NCI-H2171 treated with DMSO at 0.1 percent for 48 hours (cell line): ENCODE results near the gene BIVM.

Experiments
- DNase-seq: peaks from one replicate; lab custom pipeline; 2025; lab: John Stamatoyannopoulos, UW

Gene BIVM

GRCh38 chr13:102788683-102789082 is 10.2 kb upstream of the BIVM start:
- no peak for DNase-seq

DNA sequence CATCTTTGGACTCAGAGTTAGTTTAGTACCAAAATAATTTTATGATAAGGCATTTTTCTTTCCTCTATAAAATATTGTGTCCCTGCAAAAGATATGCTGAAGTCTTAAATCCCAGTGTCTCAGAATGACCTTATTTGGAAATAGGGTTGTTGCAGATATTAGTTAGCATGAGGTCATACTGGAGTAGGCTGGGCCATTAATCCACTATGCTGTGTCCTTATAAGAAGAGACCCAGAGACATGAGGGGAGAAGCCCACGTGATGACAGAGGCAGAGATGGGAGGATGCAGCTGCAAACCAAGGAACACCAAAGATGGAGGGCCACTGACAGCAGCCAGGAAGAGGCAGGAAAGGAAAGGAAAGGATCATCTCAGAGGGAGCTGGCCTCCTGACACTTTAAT is 6.5 kb upstream of the BIVM start:
- no peak for DNase-seq

GRCh38 chr13:102793611-102794355 is 5.1 kb upstream of the BIVM start:
- DNase-seq, result no peak

DNA sequence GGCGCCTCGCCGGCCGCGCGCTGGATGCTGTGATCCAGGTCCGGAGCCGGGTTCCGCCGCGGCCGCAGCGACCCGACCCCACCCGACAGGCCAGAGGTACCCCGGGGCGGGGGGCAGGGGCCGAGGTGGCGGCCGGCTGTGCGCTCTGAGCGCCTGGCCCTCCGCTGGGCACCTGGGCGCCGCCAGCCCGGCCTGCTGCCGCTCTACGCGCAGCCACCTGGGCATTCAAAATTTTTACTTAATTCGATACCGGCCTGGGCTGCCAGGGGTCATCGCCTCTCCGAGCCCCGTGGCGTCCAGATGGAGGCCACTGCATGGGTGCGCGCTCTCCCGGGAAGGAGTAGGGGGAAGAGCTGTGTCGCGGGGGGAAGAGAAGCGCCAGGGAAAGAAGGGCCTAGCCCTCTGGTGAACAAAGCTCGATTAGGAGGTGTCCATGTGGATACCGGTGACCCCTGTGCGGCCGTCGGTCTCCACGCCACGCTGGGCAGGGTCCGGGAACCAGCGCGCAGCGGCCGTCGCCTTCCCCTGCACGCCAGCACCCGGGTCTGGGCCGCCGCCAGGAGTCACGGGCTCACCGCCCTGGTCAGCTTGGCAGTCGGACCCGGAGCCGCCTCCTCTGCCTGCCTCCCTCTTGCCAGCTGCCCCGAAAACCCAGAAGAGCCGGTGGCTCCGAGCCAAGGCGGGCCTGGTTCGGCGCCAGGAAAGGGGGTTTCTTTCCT is 666 bp downstream of the BIVM start:
- no peak for DNase-seq

DNA sequence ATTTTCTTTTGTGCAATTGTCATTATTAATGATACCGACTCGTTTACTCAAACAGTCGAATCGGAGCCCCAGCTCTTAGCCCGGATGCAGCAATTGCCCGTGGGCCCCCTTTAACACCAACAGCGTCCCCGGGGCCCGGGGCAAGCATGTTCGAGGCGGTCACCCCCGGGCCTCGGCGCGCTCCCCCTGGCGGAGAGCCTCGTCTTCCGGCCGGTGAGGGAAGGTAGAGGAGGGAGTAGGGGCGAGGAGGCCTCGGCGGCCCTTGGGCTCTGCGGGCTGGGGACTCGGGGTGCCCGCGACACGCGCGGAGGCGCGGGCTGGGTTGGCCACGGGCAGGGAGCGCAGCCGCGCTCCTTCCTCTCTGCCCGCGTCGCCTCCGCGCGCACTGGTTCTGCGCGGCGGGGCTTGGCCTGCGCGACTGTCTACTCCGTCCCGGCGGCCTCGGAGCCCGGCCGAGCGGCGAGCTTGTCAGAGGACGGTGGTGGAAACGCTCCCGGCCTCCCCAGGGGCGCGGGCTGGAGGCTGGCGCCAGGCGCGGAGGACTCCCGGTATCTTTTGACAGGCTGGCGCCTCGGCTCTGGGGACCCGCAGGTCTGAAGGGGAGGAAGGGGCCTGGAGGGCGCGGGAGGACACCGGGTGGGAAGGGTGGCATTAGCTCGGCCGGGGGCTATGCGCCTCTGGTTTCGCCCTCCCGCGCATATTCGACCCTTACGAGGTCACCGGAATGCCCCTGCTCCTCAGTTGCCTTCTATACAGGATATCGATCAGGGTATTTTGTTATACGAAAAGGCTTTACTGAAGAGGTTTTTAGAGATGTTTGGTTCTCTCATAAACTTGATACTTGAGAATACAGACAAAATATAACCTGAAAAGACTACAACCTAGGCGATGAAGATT is 1.5 kb downstream of the BIVM start:
- DNase-seq, result peak; percentile 73

DNA sequence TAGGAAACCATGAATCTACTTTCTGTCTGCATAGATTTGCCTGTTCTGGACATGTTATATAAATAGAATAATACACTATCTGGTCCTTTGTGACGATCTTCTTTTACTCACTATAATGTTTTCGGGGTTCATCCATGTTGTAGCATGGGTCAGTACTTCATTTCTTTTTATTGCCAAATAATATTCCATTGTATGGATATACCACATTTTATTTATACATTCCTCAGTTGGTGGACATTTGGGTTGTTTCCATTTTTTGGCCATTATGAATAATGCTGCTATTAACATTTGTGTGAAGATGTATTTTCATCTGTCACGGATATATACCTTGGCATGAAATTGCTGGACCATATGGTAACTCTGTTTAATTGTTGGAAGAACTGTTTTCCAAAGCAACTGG is 6.8 kb downstream of the BIVM start:
- no peak for DNase-seq

DNA sequence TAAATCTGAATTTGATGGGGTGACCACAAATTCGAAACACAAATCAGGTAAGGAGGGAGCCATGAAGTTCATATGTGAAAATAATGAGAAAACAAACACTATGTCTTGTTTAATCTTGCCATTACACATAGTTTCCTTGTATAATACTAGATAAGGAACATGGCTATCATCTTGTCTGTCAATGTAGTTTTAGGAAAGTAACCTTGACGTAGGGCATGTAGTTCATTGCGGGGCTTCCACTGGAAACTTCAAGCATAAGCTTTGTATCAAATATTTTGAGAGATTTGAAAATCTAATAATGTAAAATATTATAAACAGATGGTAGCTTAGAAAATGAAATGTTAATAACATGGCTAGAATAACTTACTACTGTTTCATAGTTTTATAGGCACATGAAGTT is 8.8 kb downstream of the BIVM start:
- DNase-seq, result no peak

DNA sequence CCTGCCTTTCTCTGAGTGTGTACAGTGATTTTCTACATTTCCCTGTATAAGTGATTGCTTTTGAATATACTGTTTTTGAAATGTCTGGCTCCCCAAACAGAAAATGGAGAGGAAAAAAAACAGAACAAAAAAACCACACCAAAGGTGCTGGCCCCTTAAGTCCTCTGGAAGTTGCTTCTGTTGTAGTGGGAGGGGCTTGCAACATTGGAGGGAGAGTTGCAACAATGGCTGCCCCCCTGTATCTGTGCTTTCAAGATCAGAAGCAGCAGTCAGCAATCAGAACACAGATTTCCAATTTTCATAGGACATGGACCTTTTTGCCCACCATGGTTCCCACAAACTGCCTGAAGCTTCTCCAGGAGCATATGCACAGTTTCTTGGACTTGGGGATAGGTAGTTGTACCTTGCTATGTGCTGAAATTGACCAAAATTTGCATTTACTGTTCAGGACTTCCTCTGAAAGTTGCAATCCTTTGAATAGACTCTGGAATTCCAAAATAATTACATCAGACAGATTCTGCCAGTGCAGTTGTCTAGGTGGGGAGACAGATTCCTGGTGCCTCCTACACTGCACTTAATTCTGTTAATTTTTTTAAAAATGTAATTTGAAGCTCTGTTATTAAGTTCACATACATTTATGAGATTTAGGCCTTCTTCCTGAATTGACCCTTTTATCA is 13.8 kb downstream of the BIVM start:
- no peak for DNase-seq

GRCh38 chr13:102814025-102814607 is 15.2 kb downstream of the BIVM start:
- DNase-seq, result no peak

DNA sequence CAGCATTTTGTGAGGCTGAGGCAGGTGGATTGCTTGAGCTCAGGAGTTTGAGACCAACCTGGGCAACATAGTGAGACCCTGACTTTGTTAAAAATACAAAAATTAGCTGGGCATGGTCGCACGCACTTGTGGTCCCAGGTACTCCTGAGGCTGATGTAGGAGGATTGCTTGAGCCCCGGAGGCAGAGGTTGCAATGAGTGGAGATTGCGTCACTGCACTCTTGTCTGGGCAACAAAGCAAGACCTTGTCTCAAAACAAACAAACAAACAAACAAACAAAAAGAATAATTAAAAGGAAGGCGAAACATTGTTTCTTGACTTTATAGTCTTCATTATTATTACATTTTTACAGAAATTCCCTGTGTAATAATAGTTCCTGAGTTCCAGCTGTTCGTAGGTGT is 15.9 kb downstream of the BIVM start:
- DNase-seq, result no peak

- DNase-seq, result no peak
Measured at GRCh38 chr13:102815788-102816187, 16.9 kb downstream of the BIVM start.

DNA sequence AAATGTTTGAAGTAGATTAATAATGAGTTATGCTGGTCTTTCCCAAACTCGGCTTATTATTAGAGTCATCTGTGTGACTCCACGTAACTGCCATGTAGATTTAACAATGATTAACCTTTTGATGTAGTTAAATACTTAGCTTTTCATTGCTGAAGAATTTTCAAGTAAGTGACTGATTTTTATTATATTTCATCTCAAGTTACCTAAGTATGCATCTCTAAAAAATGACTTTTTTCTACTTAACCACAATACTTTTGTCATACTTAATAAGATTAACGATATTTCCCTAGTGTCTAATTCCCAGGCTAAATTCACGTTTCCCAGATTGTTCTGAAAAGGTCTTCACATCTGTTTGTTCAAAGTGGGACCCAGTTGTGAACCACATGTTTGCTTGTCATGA is 17.8 kb downstream of the BIVM start:
- no peak for DNase-seq

GRCh38 chr13:102817241-102817640 is 18.3 kb downstream of the BIVM start:
- DNase-seq, result no peak

GRCh38 chr13:102817907-102818306 is 19.0 kb downstream of the BIVM start:
- DNase-seq, result no peak

DNA sequence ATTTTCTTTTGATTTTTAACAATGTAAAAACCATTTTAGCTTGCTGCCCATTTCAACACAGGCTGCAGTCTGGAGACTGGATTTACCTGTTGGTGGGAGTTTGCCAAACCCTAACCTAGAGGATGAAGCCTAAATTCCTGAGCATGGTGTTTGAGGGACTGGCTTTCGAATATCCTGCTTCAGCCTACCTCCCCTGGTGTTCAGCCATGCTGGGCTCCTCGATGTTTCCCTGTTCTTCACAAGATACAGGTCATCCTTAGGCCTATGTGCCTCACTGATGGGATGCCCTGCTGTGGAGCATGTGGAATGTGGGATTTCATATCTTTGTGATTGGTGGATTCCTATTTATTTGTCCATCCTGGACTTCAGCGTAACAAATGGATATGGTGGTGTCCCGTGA is 26.5 kb downstream of the BIVM start:
- no peak for DNase-seq

- DNase-seq, result no peak
Measured at GRCh38 chr13:102825921-102826706, 27.2 kb downstream of the BIVM start.

GRCh38 chr13:102830646-102831045 is 31.7 kb downstream of the BIVM start:
- DNase-seq, result no peak

DNA sequence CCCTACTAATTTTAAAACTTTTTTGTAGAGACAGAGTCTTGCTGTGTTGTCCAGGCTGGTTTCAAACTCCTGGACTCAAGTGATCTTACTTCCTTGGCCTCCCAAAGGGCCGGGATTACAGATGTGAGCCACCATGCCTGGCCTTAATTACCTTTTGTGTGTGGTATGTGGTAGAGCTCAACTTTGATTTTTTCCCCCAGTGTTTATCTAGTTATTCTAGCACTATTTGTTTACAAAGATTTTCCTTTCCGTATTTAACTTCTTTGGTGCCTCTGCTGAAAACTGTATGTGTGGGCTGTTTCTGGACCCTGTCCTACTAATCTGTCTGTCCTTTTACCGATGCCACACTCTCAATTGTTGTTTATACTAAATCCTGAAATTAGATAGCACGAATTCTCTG is 37.6 kb downstream of the BIVM start:
- no peak for DNase-seq

DNA sequence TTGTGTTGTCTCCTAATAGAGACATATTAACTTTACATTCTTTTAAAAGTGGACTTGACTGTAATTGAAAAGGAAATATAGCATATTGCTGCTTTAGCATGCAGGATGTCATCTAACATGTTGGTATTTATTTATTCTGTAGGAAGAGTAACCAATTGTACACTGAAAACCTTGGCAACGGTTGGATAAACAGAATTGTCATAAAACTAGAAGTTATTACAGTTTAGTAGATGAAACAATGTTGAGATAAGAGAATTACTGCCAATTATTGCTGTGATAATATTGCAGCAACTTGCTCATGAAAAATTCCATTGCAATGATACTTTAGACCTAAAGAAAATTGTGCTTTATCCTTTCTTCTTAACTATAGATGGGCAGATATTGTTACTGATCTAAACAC is 39.4 kb downstream of the BIVM start:
- DNase-seq, result no peak

DNA sequence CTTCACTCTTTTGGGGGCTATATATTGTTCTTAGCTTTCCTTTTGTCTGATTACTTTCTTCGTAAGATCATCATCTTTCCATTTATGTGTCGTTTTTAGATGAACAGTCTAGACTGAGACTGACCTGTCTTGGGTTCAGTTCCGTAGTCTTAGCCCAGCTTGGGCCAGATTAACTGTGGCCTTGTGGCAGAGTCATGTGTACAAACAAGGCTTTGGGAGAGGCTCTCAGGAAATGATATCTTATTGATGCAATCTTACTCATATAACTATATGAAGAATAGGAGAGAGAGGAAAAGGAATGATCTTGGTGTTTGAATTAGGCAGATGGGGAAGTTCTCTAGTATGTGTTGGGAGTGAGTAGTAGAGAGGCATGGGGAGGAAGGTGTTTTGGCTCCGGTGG is 40.1 kb downstream of the BIVM start:
- DNase-seq, result no peak

DNA sequence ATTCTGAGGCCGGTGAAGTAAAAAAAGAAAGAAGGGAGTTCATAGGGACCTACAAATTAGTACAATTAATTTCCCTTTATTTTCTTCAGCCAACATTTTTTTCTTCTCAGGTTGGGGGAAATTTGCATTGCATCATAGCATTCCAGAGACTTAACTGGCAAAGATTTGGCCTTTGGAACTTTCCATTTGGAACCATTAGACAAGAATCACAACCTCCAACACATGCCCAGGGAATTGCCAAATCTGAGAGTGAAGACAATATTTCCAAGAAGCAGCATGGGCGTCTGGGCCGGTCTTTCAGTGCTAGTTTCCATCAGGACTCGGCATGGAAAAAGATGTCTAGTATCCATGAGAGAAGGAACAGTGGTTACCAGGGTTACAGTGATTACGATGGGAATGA is 40.5 kb downstream of the BIVM start:
- DNase-seq, result no peak
